Activated T-helper 1 cell treated with Interleukin-2 at 50 U/mL for 16 hours (primary cell): ENCODE data around the gene PDZD8.

Source experiments
- DNase-seq: peaks from one replicate; pipeline ENCODE4 v3.0.0-alpha.2; 2020; ENCODE audit warnings: low read depth

Gene PDZD8, protein sequence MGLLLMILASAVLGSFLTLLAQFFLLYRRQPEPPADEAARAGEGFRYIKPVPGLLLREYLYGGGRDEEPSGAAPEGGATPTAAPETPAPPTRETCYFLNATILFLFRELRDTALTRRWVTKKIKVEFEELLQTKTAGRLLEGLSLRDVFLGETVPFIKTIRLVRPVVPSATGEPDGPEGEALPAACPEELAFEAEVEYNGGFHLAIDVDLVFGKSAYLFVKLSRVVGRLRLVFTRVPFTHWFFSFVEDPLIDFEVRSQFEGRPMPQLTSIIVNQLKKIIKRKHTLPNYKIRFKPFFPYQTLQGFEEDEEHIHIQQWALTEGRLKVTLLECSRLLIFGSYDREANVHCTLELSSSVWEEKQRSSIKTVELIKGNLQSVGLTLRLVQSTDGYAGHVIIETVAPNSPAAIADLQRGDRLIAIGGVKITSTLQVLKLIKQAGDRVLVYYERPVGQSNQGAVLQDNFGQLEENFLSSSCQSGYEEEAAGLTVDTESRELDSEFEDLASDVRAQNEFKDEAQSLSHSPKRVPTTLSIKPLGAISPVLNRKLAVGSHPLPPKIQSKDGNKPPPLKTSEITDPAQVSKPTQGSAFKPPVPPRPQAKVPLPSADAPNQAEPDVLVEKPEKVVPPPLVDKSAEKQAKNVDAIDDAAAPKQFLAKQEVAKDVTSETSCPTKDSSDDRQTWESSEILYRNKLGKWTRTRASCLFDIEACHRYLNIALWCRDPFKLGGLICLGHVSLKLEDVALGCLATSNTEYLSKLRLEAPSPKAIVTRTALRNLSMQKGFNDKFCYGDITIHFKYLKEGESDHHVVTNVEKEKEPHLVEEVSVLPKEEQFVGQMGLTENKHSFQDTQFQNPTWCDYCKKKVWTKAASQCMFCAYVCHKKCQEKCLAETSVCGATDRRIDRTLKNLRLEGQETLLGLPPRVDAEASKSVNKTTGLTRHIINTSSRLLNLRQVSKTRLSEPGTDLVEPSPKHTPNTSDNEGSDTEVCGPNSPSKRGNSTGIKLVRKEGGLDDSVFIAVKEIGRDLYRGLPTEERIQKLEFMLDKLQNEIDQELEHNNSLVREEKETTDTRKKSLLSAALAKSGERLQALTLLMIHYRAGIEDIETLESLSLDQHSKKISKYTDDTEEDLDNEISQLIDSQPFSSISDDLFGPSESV

DNA sequence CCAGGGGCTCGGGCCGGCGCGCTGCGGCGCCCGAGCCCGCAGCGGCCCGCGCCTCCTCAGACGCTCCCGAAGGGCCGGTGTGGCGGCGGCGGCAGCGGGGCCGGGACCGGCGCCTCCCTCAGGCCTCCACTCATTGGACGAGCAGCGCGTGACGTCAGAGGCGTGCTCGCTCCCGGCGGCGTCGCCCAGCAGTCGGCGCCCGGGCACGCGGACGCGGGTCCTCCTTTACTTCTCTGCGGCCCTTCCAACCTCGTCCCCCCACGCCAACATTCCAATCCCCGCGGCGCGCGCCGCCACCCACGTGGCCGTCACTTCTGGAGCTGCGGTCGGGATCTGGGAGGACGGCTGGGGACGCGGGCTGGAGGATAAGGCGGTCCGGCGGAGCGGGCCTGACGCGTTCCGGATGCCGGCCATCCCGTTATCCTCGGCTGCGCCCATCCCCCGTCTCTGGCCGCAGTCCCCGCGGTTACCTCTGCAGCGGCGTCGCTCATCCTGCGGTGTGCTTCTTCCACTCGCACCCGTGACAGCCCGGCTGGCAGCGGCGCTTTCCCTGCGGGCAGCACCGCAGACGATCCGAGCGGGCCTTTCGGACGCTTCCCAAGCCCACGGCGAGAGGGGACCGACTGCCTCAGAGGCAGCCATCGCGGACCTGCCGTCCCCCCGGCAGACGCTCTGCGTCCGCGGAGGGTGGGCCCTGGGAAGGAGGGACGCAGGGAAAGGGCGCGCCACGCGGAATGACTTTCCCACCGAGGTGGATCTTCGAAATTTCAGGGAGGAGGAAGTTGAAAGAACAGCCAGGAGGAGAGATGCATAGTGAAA lies at the start of gene PDZD8:
PDZD8 (minus strand) TSS at position 81 of the 819 bp plus-strand sequence. CDS start 213 bp downstream, outside the sequence.
- DNase-seq: peak; percentile 86

DNA sequence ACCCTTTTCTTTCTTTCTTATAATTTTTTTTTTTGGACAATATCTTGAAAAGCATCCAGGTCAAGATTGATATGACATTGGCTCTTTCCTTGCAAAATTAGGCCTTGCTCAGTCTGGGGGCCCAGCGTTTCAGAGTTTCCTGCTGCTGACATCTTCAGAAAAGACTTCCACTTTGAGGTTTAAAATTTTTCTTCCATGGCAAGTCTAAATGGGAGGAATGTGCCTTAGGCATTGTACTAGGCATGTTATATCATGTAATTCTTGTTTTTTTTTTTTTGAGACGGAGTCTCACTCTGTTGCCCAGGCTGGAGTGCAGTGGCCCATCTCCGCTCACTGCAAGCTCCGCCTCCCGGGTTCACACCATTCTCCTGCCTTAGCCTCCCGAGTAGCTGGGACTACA lies 48.9 kb upstream of the PDZD8 start:
- no peak for DNase-seq

DNA sequence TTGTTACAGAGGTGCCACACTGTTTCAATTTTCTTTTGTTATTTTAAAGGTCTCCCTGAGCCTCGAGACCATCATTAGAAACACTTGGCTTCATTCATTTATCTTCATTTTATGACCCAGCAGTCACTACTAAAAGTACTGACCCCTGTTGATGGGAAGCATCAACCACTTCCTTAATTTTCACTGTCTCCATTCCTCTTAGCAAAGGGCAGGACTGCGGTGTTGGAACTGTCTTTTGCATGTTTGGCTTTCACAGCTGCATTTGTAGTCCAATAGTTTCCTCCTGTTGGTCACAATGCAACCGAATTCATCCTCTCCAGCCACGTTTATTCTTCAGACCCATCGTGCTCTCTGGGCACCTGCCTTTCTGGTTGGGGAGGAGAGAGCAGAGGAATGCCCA lies 46.7 kb upstream of the PDZD8 start:
- no peak for DNase-seq

DNA sequence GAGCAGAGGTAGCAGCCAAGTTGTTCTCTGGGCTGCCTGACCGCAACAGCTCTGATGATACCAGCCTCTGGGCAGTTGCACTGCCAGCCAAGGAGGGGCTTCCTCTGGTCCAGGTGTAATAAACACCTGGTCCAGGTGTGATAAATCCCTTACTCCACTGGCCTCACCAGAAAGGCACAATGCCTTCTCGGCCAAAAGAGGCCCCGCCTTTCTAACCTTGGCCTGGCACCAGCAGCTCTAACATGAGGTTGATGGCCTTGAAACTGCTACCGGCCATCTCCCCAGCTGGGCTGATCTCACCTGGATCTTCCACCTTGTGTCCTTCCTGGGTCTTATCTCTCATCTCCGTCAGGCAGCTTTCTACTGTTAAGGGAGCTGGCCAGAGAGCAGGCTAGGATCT lies 45.5 kb upstream of the PDZD8 start:
- no peak for DNase-seq

DNA sequence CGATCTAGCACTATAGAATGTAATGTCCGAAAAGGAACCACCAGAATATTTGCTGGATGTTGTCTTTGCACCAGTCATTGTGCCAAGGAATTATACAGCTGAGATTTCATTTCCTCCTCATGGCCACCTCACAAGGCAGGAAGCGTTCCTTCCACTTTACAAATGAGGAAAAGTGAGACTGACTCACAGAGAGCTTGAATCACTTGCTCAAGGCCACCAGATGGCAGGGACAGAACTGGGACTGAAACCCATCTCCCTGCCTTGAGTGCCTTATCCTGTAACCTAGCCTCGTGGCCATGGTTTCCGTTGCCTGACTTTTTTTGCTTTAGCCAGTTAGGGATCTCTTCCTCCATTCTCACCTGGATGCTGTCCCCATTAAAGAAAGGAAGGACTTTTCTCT lies 44.7 kb upstream of the PDZD8 start:
- no peak for DNase-seq

DNA sequence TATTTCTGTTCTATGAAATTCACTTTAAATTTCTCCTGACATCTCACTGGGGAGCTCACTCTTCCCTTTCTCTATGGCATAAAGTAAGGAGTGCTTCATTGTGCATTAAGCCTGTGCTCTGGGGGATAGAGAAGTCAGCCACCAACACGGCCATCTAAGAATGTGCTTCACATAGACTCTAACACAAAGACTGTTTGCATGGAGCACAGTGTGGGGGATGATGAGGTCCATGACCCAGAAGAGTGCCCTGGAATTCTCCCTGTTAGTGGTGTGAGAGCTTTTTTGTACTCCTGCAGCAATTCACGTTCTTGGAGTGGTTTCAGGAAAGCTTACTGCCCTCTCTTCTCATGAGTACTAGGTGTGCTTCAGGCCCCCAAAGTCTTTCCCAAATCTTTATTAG lies 43.9 kb upstream of the PDZD8 start:
- DNase-seq: no peak

DNA sequence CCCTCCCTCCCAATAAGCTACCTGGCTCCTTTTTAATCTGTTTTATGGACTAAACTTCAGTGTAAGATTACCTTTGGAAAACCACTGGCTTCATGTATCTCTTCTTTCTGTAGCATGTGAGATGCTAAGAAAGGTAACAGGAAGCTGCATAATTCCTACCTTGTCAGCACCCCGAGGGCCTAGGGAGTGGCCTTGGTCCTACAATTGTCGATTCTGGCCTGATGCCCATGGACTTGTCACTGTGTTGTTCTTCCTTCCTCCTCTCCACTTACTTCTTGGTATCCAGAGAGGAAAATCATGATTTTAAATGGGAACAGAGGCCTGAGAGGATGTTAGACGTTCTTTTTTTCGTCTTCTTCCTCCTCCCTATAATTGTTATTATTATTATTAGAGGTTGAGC lies 42.9 kb upstream of the PDZD8 start:
- DNase-seq: no peak

DNA sequence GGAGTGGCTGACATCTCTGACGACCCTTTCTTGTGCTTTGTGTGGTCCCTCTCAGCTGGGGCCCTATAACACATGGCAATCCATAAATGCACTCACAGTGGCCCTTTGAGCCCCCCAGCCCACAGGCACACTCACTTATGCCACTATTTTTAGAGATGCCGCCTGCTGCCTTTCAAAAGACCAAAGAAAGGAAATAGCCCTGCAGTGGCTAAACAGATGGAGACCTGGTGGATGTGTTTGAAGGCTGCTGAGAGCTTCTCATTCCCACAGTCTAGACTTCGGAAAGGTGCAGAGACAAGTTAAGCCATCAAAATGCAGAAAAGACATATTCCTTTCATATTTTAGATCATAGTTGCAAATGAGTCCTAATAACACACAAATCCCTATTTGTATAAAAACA lies 42.0 kb upstream of the PDZD8 start:
- no peak for DNase-seq

DNA sequence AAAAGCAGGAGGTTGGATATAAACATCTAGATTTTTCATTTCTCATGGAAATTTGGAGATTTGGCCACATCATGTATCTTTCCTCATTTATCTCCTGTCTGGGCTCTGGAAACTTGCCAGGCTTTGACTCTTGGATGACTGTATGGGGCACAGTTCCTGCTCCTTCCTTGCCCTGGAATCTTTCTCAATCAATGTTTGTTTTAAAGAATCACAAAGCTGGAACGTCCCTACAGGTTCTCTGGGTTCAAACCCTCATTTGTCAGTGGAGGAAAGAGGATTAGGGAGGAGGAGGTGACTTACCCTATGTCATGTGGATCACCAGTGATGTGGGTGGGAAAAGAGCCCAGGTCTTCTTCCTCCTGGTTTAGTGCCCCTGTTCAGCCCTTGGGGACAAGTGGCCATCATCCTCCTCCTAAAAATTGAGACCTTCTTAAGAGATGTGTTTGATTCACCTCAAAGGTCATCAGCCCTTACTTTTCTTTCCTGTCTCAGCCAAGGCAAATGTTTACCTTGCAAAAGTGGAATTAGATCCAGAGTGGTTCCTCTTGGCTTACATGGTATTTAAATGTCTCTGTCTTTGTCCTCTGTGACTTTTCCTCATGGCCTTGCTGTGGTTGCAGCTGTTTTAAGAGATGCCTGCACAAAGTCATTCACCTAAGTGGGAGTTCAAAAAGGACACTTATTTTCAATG lies 38.8 kb upstream of the PDZD8 start:
- no peak for DNase-seq

DNA sequence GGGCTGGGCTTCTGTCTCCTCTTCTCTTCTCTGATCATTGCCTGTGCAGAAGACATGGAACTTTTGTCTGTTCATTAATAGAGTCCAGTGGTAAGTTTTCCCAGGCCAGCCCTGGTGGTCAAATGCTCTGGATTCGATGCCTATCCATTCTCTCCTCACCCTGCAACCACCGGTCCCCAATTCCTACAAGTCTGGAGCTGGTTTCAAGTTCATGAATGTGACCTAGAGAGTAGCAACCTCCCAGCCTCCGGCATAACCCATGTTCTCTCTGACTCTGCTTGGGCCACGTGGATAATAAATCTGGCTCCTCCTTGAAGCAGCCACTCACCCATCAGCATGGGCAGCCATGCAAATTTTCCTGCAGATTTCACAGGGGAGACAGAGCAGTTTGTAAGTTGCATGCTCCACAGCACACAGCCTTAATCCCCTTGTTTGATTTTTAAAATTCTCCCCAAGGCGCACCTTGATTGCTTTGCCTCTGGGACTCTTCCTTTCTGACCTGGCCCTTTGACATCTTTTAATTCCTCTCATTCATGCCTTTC lies 37.3 kb upstream of the PDZD8 start:
- no peak for DNase-seq

DNA sequence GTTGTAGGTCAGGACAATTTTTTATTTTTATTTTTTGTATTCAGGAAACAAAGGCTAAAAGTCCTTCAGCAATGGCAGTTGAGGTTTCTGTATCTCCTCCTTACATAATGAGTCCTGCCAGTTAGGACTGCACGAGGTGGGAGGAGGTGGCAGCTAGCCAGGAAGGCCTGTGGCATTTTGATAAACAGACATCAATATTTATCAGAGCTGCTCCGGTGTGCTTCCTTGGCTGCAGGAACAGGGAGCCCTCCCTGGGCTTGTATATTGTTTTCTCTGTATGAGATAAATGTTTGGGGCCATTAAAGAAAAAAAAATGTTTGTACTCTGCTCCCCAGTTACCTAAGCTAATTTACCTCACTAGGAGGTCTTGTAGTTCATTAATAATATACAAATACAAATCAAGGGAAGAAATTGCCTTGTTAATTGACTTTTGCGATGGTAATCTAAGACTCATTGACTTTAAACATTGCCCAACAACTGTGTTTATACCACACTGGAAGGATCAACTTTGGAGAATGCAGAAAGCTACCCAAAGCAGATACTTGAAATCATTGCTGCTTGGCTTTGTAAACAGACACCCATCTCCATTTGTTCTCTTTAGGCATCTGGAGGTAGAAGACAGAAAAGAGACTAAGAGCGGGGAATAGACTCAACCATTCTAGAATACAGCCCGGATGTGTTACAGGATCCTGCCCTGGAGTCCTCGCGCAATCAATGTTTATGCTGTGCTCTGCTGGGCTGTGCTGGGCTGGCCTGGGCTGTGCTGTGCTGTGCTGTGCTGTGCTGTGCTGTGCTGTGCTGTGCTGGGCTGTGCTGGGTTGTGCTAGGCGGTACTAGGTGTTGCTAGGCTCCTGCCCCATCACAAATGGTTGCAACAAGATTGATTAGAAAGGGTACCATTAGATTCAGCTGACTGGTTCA lies 36.5 kb upstream of the PDZD8 start:
- no peak for DNase-seq

DNA sequence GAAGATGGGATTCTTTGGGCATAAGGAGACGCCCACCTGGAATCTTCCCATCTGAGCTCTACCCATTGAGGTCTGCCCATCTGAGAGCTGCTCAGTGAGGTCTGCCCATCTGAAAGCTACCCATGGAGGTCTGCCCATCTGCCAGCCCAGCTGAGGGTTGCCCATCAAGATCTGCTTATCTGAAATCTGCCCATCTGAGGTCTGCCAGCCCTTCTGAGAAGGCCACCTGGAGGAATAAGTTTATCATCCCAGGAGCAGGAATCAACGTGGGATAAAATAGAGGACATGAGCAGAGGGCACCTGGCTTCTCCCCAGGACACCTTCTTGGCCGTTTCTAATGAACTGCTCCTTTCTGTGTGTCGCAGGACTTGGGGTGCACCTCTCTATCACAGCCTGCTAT lies 35.3 kb upstream of the PDZD8 start:
- no peak for DNase-seq

DNA sequence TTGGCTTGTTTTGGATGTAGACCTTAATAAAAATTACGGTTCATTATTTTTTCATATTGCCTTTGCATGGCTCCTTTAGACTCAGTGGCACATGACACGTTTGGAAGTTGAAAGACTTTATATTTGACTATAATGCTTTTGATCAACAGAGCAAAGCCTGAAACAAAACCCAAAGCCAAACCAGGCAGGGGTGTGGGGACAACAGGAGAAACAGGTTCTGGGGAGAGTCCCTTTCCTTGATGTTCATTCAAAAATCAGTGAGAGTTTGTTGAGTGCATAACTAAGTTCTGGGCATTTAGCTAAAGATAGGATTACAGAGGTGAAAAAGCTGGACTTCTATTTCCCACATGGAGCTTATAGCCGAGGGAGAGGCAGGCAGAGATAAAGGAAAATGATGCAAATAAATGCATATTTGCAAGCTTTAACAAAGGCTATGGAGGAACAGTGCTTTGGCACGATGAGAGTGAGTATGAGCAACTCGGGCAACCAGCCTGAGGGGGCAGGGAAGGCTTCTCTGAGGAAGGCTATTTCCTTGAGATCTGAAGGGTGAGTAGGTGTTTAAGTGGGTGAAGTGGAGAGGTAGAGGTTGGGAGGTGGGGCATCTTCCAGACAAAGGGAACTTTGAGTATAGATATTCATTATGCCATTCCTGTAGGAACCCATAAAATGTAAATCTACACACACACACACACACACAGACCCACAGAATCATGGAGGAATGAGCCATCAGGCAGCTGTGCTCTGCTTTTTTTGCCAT lies 34.5 kb upstream of the PDZD8 start:
- DNase-seq: no peak

DNA sequence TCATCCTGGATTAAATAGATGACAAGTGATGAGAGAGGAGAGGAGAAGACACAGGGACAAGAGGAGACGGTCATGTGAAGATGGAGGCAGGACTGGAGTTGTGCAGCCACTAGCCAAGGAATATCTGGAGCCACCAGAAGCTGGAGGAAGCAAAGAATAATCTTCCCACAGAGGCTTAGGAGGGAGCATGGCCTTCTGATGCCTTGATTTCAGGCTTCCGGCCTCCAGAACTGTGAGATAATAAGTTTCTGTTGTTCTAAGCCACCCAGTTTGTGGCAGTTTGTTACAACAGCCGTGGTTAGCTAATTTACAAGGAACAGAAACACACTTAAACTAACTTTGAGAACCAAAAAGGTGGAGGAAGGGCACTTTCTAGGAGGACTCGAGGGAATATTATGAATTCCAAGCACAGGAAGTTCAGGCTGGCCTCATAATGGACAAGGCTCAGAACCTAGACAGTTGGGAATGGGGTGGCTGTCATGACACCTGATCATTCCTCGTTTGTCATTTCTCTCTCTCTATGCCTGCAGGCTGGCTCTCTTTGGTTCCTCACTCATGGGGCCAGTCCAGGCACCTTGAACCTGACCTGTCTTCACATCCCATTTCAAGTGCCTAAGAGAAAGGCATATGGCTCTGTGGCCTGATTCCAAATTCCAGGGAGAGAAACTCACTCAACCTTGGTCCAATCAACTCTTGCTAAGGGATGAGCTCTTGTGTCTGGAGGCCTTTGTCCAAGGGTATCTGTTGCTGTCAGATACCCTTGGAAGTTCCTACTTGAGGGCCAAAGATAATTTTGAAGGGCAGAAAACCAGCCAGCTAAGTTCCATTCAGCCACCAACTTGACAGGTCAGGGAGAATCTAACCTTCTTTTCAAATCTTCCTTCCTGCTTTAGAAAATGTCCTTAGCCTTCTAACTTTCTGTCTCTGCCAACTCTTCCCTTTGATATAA lies 33.5 kb upstream of the PDZD8 start:
- DNase-seq: no peak

DNA sequence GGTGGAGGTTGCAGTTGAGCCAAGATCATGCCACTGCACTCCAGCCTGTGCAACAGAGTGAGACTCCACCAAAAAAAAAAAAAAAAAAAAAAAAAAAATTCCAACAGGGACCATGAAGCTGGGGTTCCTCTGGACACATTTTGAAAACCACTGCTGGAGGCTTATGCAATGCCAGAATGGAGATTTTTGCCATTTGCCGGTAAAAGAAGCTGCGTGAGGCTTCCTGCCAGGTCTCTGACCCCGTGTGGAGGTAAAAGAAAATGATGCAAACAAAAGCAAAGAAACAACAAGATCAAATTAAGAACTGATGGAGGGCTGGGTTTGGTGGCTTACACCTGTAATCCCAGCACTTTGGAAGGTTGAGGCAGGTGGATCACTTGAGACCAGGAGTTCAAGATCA lies 30.5 kb upstream of the PDZD8 start:
- no peak for DNase-seq

DNA sequence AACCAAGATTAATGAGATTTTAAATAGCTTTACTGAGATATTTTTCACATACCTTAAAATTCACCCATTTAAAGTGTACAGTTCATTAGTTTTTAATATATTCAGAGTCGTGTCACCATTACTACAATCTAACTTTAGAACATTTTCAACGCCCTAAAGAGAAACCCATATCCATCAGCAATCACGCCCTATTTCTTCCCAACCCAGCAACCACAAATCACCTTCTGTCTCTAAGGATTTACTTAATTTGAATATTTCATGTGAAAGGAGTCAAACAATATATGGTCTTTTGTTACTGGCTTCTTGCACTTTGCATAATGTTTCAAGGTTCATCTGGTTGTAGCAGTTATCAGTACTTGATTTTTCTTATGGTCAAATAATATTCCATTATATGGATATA lies 25.1 kb upstream of the PDZD8 start:
- DNase-seq: no peak

DNA sequence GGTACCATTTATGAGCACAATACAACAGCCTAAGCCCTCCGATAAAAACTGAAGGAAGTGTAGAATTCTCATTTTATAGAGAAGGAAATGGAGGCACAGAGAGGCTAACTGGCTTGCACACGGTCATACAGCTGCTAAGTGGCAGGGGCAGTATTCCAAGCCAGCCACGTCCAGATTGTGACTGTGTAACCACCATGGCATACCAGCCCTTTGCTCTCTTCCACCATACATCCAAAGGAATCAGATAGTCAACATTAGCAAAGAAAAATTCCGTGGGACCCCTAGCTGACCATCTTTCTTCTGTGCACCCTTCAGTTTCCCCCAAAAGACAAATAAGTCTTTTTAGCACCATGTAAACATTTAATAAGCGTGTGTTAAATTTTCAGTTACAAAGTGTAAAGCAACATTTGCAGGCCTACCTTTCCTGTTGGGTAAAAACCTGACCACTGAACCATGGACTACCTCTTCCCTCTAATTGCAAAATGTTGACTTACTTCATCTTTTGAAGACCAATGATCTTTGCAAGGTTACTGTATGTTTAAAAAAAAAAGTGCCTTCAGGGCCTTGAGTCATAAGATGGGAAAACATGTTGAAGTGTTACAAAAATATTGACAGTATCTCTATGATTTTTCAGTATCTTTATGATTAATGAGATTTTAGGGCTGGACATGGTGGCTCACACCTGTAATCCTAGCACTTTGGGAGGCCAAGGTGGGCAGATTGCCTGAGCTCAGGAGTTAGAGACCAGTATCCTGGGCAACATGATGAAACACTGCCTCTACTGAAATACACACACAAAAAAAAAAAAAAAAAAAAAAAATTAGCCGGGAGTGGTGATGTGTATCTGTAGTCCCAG lies 24.3 kb upstream of the PDZD8 start:
- DNase-seq: no peak
